ENCODE measurements around the gene IRF4.

Gene IRF4

GRCh38 chr6:386688-387266 lies 4.8 kb upstream of the IRF4 start:
- no peak for DNase-seq
- no peaks in the 10 kb centered on the region for H3K9me3 ChIP-seq (replicated peaks; ENCODE audit: insufficient read depth, low read length)
- H3K4me2 ChIP-seq (ENCODE audit: low read depth, low read length) = no peak overlapping the region
- no peak overlapping the region for H2AFZ ChIP-seq (ENCODE audit: low read length)
- peaks cover 22% of the 10 kb centered on the region for H3K4me1 ChIP-seq (ENCODE audit: low read length)
- no peaks in the 10 kb centered on the region for H3K36me3 ChIP-seq (replicated peaks; ENCODE audit: insufficient read depth, low read length)
- no peak overlapping the region for H3K4me3 ChIP-seq (ENCODE audit: low read length)
- H3K9ac ChIP-seq (ENCODE audit: low read length) = no peak overlapping the region
- no peak for TF ChIP-seq CTCF (IDR thresholded peaks at IDR 0.05; ENCODE audit: low read length)
- no peak for TF ChIP-seq EZH2 (optimal IDR thresholded peaks at IDR 0.05; ENCODE audit: low read depth, low read length)
- no peak for TF ChIP-seq EZH2phosphoT487 (IDR thresholded peaks at IDR 0.05; ENCODE audit: low read length)
- no peaks in the 10 kb centered on the region for H3K27me3 ChIP-seq (replicated peaks; ENCODE audit: insufficient read depth, low read length)
- H3K79me2 ChIP-seq (ENCODE audit: low read length) = peaks cover 15% of the 10 kb centered on the region
- no peaks in the 10 kb centered on the region for H3K9me2 ChIP-seq (replicated peaks; ENCODE audit: insufficient read depth, low read length)
- peaks cover 2% of the 10 kb centered on the region; the same call in 1 of the 2 replicates for H4K20me1 ChIP-seq (ENCODE audit: insufficient read depth, low read length)
- H3F3A ChIP-seq (ENCODE audit: insufficient read depth, low read length) = peaks cover 25% of the 10 kb centered on the region
- H3K27ac ChIP-seq (ENCODE audit: low read length) = no peak overlapping the region

- peaks cover 21% of the 10 kb centered on the region for H3K79me2 ChIP-seq (ENCODE audit: low read length)
- peaks cover 7% of the 10 kb centered on the region for H4K20me1 ChIP-seq (ENCODE audit: insufficient read depth, low read length)
- H3K4me3 ChIP-seq (ENCODE audit: low read length) = no peak overlapping the region
- no peak for DNase-seq
- peaks cover 31% of the 10 kb centered on the region for H3F3A ChIP-seq (ENCODE audit: insufficient read depth, low read length)
- peaks cover 17% of the 10 kb centered on the region for H3K4me1 ChIP-seq (ENCODE audit: low read length)
- no peak overlapping the region for H3K4me2 ChIP-seq (ENCODE audit: low read depth, low read length)
- H3K9me3 ChIP-seq (replicated peaks; ENCODE audit: insufficient read depth, low read length) = no peaks in the 10 kb centered on the region
- H2AFZ ChIP-seq (ENCODE audit: low read length) = no peak overlapping the region
- no peak overlapping the region for H3K27ac ChIP-seq (ENCODE audit: low read length)
- TF ChIP-seq EZH2 (optimal IDR thresholded peaks at IDR 0.05; ENCODE audit: low read depth, low read length) (no peak), EZH2phosphoT487 (IDR thresholded peaks at IDR 0.05; ENCODE audit: low read length) (no peak), CTCF (IDR thresholded peaks at IDR 0.05; ENCODE audit: low read length) (no peak)
- H3K9me2 ChIP-seq (replicated peaks; ENCODE audit: insufficient read depth, low read length) = no peaks in the 10 kb centered on the region
- no peak overlapping the region for H3K9ac ChIP-seq (ENCODE audit: low read length)
- H3K36me3 ChIP-seq (replicated peaks; ENCODE audit: insufficient read depth, low read length) = peaks cover 3% of the 10 kb centered on the region
- no peaks in the 10 kb centered on the region for H3K27me3 ChIP-seq (replicated peaks; ENCODE audit: insufficient read depth, low read length)
Observed at GRCh38 chr6:387293-387741, 4.2 kb upstream of the IRF4 start.

DNA sequence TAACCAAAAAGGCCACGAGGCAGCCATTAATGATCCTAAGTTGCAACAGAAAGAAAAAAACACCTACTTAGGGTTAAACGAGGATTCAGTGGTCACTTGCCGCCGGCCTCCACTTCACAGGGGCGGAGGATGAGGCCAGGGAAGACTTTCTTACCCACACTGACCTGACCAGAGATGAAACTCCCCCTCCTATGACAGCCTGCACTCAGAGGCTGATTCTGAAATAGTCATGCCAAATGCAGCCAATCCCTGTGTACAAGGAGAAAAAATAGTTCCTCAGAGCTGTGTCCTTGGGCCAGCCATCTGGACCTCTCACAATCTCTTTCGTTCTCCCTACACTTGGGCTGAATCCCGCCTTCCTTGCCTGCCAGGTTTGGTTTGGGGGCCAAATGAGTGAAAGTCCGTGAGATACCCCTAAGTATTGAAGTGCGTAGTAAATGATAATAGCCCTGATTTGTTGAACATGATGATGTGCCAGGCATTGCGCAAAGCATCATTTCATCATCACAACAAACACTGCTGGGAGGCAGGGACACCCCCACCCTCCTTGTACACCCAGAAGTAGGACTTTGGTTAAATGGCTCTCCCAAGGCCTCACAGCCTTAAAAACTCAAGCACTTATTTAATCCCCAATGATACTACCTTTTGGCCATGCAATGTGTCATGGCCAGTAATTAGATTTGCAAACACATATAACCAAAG lies 3.2 kb upstream of the IRF4 start:
- peaks cover 38% of the 10 kb centered on the region for H3F3A ChIP-seq (ENCODE audit: insufficient read depth, low read length)
- H3K36me3 ChIP-seq (replicated peaks; ENCODE audit: insufficient read depth, low read length) = peaks cover 6% of the 10 kb centered on the region
- no peak overlapping the region for H3K27ac ChIP-seq (ENCODE audit: low read length)
- no peak for DNase-seq
- peaks cover 16% of the 10 kb centered on the region for H4K20me1 ChIP-seq (ENCODE audit: insufficient read depth, low read length)
- TF ChIP-seq CTCF (IDR thresholded peaks at IDR 0.05; ENCODE audit: low read length) (no peak), EZH2 (optimal IDR thresholded peaks at IDR 0.05; ENCODE audit: low read depth, low read length) (no peak), EZH2phosphoT487 (IDR thresholded peaks at IDR 0.05; ENCODE audit: low read length) (no peak)
- H3K9me3 ChIP-seq (replicated peaks; ENCODE audit: insufficient read depth, low read length) = no peaks in the 10 kb centered on the region
- peaks cover 17% of the 10 kb centered on the region for H3K4me1 ChIP-seq (ENCODE audit: low read length)
- H3K79me2 ChIP-seq (ENCODE audit: low read length) = peaks cover 31% of the 10 kb centered on the region
- no peaks in the 10 kb centered on the region for H3K27me3 ChIP-seq (replicated peaks; ENCODE audit: insufficient read depth, low read length)
- no peaks in the 10 kb centered on the region for H3K9me2 ChIP-seq (replicated peaks; ENCODE audit: insufficient read depth, low read length)
- H3K4me3 ChIP-seq (ENCODE audit: low read length) = no peak overlapping the region
- H3K9ac ChIP-seq (ENCODE audit: low read length) = no peak overlapping the region
- H2AFZ ChIP-seq (ENCODE audit: low read length) = no peak overlapping the region
- no peak overlapping the region for H3K4me2 ChIP-seq (ENCODE audit: low read depth, low read length)

Data from MM.1S (cell line).